Measurements from ENCODE around the gene ADGRB3.

DNA sequence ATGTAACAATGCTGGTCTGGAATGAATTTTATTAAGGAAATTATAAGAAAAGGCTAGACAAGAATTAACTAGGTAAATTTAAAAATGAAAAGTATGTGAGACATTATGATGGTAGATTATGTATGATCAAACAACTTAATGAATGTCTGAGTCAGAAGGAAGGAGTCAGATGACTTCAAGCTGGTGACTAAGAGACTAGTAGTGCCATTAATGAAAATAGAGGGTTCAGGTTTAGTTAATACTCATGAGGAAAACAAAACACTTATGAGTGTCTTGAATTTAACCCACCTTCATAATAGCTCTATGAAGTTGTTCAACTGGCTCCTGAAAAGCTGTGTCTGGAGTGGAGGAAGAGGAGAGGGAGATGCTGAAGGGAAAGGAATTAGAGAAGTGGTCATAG, 256.3 kb downstream of the ADGRB3 start:
- TF ChIP-seq, protein P1, sequence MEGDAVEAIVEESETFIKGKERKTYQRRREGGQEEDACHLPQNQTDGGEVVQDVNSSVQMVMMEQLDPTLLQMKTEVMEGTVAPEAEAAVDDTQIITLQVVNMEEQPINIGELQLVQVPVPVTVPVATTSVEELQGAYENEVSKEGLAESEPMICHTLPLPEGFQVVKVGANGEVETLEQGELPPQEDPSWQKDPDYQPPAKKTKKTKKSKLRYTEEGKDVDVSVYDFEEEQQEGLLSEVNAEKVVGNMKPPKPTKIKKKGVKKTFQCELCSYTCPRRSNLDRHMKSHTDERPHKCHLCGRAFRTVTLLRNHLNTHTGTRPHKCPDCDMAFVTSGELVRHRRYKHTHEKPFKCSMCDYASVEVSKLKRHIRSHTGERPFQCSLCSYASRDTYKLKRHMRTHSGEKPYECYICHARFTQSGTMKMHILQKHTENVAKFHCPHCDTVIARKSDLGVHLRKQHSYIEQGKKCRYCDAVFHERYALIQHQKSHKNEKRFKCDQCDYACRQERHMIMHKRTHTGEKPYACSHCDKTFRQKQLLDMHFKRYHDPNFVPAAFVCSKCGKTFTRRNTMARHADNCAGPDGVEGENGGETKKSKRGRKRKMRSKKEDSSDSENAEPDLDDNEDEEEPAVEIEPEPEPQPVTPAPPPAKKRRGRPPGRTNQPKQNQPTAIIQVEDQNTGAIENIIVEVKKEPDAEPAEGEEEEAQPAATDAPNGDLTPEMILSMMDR (IDR thresholded peaks at IDR 0.05) = no peak
- TF ChIP-seq POLR2A (IDR thresholded peaks at IDR 0.05) = no peak
